HepG2 (cell line): ENCODE measurements around the gene AAMP. TPM values are rescaled to one million over a fixed set of nuclear protein-coding genes. Genes with fewer than 3 reads are reported as not detected.

Source experiments
- CEBPG ChIP-seq: IDR thresholded peaks from 2 replicates; pipeline ENCODE4 v1.6.1; 2016
- RCOR2 ChIP-seq: IDR thresholded peaks from 2 replicates; pipeline ENCODE4 v1.6.1; 2016; ENCODE audit warnings: missing biosample characterization, missing genetic modification reagents
- REST ChIP-seq, 2 experiments: IDR thresholded peaks; 2 replicates each; pipeline ENCODE4 v1.6.1; 2011 to 2012; ENCODE audit warnings: low read length in 2 of 2, borderline replicate concordance in 1 of 2, low read depth in 1 of 2, mild to moderate bottlenecking in 1 of 2, moderate library complexity in 1 of 2
- THAP9 ChIP-seq: sonication (generic); formaldehyde crosslinking; IDR thresholded peaks from 2 replicates; pipeline ENCODE4; 2020; ENCODE audit warnings: missing genetic modification reagents, mild to moderate bottlenecking, borderline replicate concordance
- U2AF2 ChIP-seq: fragments of 200-400 bp; formaldehyde crosslinking; IDR thresholded peaks from 2 replicates; pipeline ENCODE4 v1.6.1; 2017; ENCODE audit warnings: low read depth, mild to moderate bottlenecking, low read length
- ZBTB21 ChIP-seq: sonication (generic); formaldehyde crosslinking; IDR thresholded peaks from 2 replicates; pipeline ENCODE4 v1.4.0; 2020; ENCODE audit warnings: missing genetic modification reagents
- ZBTB4 ChIP-seq: sonication (generic); formaldehyde crosslinking; IDR thresholded peaks from 2 replicates; pipeline ENCODE4 v1.4.0; 2020; ENCODE audit warnings: missing genetic modification reagents, mild to moderate bottlenecking, borderline replicate concordance
- ZFP62 ChIP-seq: sonication (generic); formaldehyde crosslinking; IDR thresholded peaks from 2 replicates; pipeline ENCODE4 v1.4.0; 2020; ENCODE audit warnings: missing genetic modification reagents
- ZGPAT ChIP-seq: IDR thresholded peaks from 2 replicates; pipeline ENCODE4 v1.6.1; 2016; ENCODE audit warnings: mild to moderate bottlenecking
- ZNF597 ChIP-seq: sonication (generic); formaldehyde crosslinking; IDR thresholded peaks from 2 replicates; pipeline ENCODE4 v1.5.0; 2020; ENCODE audit warnings: missing genetic modification reagents
- ZNF674 ChIP-seq: sonication (generic); formaldehyde crosslinking; IDR thresholded peaks from 2 replicates; pipeline ENCODE4 v1.5.0; 2020; ENCODE audit warnings: low read depth, mild to moderate bottlenecking, missing genetic modification reagents
- ZNF678 ChIP-seq: sonication (generic); formaldehyde crosslinking; IDR thresholded peaks from 2 replicates; pipeline ENCODE4 v1.4.0; 2020; ENCODE audit warnings: mild to moderate bottlenecking, missing genetic modification reagents
- ZNF816 ChIP-seq: sonication (generic); formaldehyde crosslinking; IDR thresholded peaks from 2 replicates; pipeline ENCODE4 v1.8.0; 2022; ENCODE audit warnings: missing genetic modification reagents, mild to moderate bottlenecking, borderline replicate concordance
- ZSCAN12 ChIP-seq: sonication (generic); formaldehyde crosslinking; IDR thresholded peaks from 2 replicates; pipeline ENCODE4 v1.9.0; 2021; ENCODE audit warnings: mild to moderate bottlenecking, missing genetic modification reagents
- polyA plus RNA-seq, 8 experiments: library from polyadenylated mRNA; depleted of rRNA in 3 of 8; stranded (reverse) in 7 of 8; unstranded in 1 of 8; fragments of >200 nt; fragmentation: Illumina TruSeq in 4 of 8; extraction: Trizol in 4 of 8; gene quantifications; 2 replicates each; pipeline versions ENCODE4 v1.2.1 to v1.2.3, GENCODE V29; 2011 to 2016; ENCODE audit warnings: low read depth in 4 of 8, missing spikeins in 1 of 8, mixed read lengths in 1 of 8; ENCODE audit not compliant: insufficient read depth in 1 of 8
- total RNA-seq, 5 experiments: library from RNA; depleted of rRNA; stranded (reverse); fragments of >200 nt; fragmentation: Illumina TruSeq; extraction: Trizol; gene quantifications; 2 replicates each; pipeline ENCODE4 v1.2.3, GENCODE V29; 2016; ENCODE audit warnings: low read depth in 1 of 5

AAMP gene
- total and polyA plus RNA-seq, 2 of the 13 experiments (the other 11 are each of a cell fraction or from before 2014, with no cell fraction given): 110 to 186 TPM

- TF ChIP-seq ZFP62 (CRISPR knock-in tag) (0 out of 2 replicates have a peak, but pooled peaks have one; percentile 66), ZNF674 (CRISPR knock-in tag) (no peak), ZBTB4 (CRISPR knock-in tag) (no peak), ZNF816 (0 out of 2 replicates have a peak, but pooled peaks have one; percentile 62), ZGPAT (CRISPR knock-in tag) (peak; percentile 92), ZBTB21 (CRISPR knock-in tag) (no peak), RCOR2 (CRISPR knock-in tag) (no peak), ZNF678 (no peak; the same call in 1 of the 2 replicates), THAP9 (no peak; the same call in 1 of the 2 replicates), ZSCAN12 (CRISPR knock-in tag) (0 out of 2 replicates have a peak, but pooled peaks have one; percentile 60), CEBPG (peak; percentile 47), ZNF597 (CRISPR knock-in tag) (0 out of 2 replicates have a peak, but pooled peaks have one; percentile 63), REST (IDR thresholded peaks at IDR 0.05; ENCODE audit: borderline replicate concordance in 1 of 2, low read depth in 1 of 2, low read length in 2 of 2) (peak in 1 of 2 experiments; percentile 24; a peak in 1 of 4 replicates), U2AF2 (no peak)
Measured at GRCh38 chr2:218269900-218270720, at the start of gene AAMP, which contains the start of gene PNKD (continued).
